Measurements from ENCODE around the gene ATG9B. TPM values are rescaled to one million over a fixed set of nuclear protein-coding genes. Genes with fewer than 3 reads are reported as not detected.

ATG9B gene
- total RNA-seq, 2 donors from 2014 or later = 0.18 to 7.1 TPM

DNA sequence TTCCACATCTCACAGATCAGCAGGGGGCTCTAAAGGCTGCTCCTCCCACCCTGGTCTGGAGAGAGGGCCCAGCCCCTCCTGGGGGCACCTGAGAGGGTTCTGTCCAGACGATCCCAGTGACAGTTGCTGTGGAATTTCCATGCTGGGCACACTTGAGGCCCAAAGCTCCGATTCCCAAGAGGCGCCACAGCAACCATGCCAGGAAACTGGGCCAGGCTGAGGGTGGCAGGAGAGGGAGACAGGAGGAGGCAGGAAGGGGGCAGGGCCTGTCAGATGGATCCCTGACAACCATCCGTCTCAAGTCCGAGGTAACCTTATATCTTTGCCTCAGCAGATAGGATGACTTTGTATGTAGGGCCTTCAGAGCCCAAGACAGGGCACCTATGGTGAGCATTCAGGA, 37.7 kb downstream of the ATG9B start:
- intact Hi-C loops (cut with DNase I) = loop anchor here (1.0 to 2.0 kb wide), 2 partner anchors 88 to 208 kb away; no protein-coding TSS in a partner anchor
- DNase-seq (ENCODE audit: low spot score) = no peak
- H3K9me3 ChIP-seq = no peaks in the 10 kb centered on the region
- no peak overlapping the region for H3K27ac ChIP-seq
- no peaks in the 10 kb centered on the region for H3K4me1 ChIP-seq (replicated peaks)
- no peaks in the 10 kb centered on the region for H3K36me3 ChIP-seq
- WGBS = 65% methylated on average over 5 of the region's 5 CpGs
- TF ChIP-seq, protein P1, sequence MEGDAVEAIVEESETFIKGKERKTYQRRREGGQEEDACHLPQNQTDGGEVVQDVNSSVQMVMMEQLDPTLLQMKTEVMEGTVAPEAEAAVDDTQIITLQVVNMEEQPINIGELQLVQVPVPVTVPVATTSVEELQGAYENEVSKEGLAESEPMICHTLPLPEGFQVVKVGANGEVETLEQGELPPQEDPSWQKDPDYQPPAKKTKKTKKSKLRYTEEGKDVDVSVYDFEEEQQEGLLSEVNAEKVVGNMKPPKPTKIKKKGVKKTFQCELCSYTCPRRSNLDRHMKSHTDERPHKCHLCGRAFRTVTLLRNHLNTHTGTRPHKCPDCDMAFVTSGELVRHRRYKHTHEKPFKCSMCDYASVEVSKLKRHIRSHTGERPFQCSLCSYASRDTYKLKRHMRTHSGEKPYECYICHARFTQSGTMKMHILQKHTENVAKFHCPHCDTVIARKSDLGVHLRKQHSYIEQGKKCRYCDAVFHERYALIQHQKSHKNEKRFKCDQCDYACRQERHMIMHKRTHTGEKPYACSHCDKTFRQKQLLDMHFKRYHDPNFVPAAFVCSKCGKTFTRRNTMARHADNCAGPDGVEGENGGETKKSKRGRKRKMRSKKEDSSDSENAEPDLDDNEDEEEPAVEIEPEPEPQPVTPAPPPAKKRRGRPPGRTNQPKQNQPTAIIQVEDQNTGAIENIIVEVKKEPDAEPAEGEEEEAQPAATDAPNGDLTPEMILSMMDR (IDR thresholded peaks at IDR 0.05) = no peak
- no peak for TF ChIP-seq POLR2AphosphoS5 (IDR thresholded peaks at IDR 0.05)
- no peak for TF ChIP-seq POLR2A (IDR thresholded peaks at IDR 0.05)
- H3K4me3 ChIP-seq = no peak overlapping the region
- H3K27me3 ChIP-seq (replicated peaks; ENCODE audit: insufficient read depth) = no peaks in the 10 kb centered on the region

DNA sequence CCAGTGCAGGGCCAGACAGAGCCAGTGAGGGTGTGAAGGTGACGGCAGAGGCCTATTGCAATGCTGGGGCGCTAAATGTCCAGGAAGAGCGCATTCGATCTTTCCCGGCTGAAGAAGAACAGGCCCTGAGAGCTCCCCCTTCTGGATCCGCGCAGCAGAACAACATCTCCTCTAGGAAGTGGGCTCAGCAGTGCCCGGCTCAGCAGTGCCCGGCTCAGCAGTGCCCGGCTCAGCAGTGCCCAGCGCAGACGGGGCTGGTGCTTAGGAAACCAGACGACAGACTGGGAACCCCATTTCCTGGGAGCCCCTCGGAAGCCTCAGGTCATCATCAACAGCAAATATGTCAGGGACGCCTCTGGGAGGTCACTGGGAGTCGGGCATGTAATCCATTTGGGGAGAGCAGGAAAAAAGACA, 38.2 kb downstream of the ATG9B start:
- no peak overlapping the region for H3K27ac ChIP-seq
- H3K4me3 ChIP-seq = no peak overlapping the region
- no peaks in the 10 kb centered on the region for H3K27me3 ChIP-seq (replicated peaks; ENCODE audit: insufficient read depth)
- DNase-seq (ENCODE audit: low spot score) = no peak
- H3K36me3 ChIP-seq = no peaks in the 10 kb centered on the region
- WGBS = 11% methylated on average over 16 of the region's 16 CpGs
- no peaks in the 10 kb centered on the region for H3K9me3 ChIP-seq
- intact Hi-C loops (cut with DNase I) = loop anchor here (1.0 to 2.0 kb wide), 2 partner anchors 88 to 207 kb away; no protein-coding TSS in a partner anchor
- no peaks in the 10 kb centered on the region for H3K4me1 ChIP-seq (replicated peaks)
- TF ChIP-seq, protein P1 (IDR thresholded peaks at IDR 0.05) = peak in 3 of 4 experiments; percentile 36 to 60 (median 55)
- TF ChIP-seq POLR2A (IDR thresholded peaks at IDR 0.05) = no peak
- no peak for TF ChIP-seq POLR2AphosphoS5 (IDR thresholded peaks at IDR 0.05)

DNA sequence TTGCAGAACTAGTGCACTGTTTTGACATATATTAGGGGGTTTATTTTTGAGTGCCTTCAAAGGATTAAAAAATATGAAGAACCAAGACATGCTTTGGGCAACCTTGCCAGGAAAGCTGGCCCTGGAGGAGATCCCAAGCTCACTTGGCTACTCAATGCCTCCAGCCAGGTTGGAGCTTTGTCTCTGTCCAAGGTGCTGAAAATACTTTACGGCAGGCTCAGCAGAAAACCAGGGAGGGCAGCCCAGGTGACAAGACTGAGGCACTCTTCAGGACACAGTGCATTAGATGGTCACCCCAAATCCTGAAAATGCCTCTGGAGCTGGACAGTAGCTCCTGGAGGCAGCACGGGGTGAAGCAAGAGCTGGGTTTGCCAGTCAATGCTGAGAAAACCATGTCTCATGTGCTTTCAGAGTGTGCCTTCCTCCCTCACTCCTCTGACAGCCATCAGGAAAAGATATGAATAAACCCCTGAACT, 40.4 kb downstream of the ATG9B start:
- no peak overlapping the region for H3K27ac ChIP-seq
- no peaks in the 10 kb centered on the region for H3K9me3 ChIP-seq
- DNase-seq (ENCODE audit: low spot score) = no peak
- TF ChIP-seq POLR2AphosphoS5 (IDR thresholded peaks at IDR 0.05) (no peak), POLR2A (IDR thresholded peaks at IDR 0.05) (no peak)
- TF ChIP-seq, protein P1 (IDR thresholded peaks at IDR 0.05) = no peak
- intact Hi-C loops (cut with DNase I) = loop anchor here (2.0 kb wide), 1 partner anchor 21 kb away; no protein-coding TSS in a partner anchor
- no peaks in the 10 kb centered on the region for H3K36me3 ChIP-seq
- no peaks in the 10 kb centered on the region for H3K27me3 ChIP-seq (replicated peaks; ENCODE audit: insufficient read depth)
- H3K4me1 ChIP-seq (replicated peaks) = no peaks in the 10 kb centered on the region
- WGBS = 0% methylated on average over 2 of the region's 2 CpGs
- no peak overlapping the region for H3K4me3 ChIP-seq

DNA sequence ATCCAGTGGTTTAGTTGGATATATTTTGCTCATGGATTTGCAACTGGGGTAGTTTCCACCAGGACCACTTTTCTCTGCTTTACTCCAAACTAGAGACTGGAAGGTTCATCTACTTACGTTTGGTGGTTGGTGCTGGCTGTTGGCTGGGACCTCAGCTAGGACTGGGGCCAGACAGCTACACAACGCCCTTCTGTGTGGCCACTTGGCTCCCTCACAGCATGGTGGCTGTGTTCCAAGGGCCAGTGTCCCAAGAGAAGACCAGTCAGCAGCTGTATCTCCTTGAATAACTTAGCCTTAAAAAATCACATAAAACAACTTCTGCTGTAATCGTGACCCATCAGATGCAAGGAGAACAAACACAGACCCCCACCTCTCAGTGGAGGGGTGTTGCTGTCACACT, 41.9 kb downstream of the ATG9B start:
- Histone ChIP-seq H3K27me3 (replicated peaks; ENCODE audit: insufficient read depth) (no peaks in the 10 kb centered on the region), H3K27ac (no peak overlapping the region), H3K4me3 (no peak overlapping the region), H3K36me3 (no peaks in the 10 kb centered on the region), H3K9me3 (no peaks in the 10 kb centered on the region), H3K4me1 (replicated peaks) (no peaks in the 10 kb centered on the region)
- no peak for TF ChIP-seq POLR2AphosphoS5 (IDR thresholded peaks at IDR 0.05)
- no peak for TF ChIP-seq POLR2A (IDR thresholded peaks at IDR 0.05)
- TF ChIP-seq, protein P1 (IDR thresholded peaks at IDR 0.05) = no peak
- intact Hi-C loops (cut with DNase I) = no loop called here
- WGBS = 33% methylated on average over 3 of the region's 3 CpGs
- DNase-seq (ENCODE audit: low spot score) = no peak

DNA sequence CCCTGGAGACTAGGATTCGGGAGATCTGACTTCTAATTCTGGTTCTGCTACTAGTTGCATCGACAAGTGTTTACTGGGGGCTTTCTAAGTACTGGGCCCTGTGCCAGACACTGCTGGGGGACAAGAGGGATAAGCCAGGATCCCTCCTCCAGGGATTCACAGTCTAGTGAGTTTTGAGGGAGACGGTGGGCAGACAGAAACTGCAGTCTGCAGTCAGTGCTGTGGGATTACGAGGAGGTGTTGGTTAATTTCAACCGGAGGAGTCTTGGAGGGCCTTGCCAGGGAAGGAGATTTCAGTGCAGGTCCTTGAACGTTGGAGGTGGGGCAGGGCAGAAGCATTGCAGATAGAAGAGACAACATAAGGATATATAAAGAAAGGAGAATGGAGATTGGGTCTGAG, 42.6 kb downstream of the ATG9B start:
- Histone ChIP-seq H3K4me1 (replicated peaks) (no peaks in the 10 kb centered on the region), H3K9me3 (no peaks in the 10 kb centered on the region), H3K36me3 (no peaks in the 10 kb centered on the region), H3K27me3 (replicated peaks; ENCODE audit: insufficient read depth) (no peaks in the 10 kb centered on the region), H3K4me3 (no peak overlapping the region), H3K27ac (no peak overlapping the region)
- intact Hi-C loops (cut with DNase I) = no loop called here
- 61% methylated on average over 6 of the region's 6 CpGs for WGBS
- TF ChIP-seq POLR2AphosphoS5 (IDR thresholded peaks at IDR 0.05) (no peak), POLR2A (IDR thresholded peaks at IDR 0.05) (no peak)
- TF ChIP-seq, protein P1 (IDR thresholded peaks at IDR 0.05) = no peak
- DNase-seq (ENCODE audit: low spot score) = no peak
